AML-193 (cell line): Measurements from ENCODE around the gene EPM2A.

Experiments
- DNase-seq, 2 experiments: peaks; one replicate each; lab custom pipeline; 2025; lab: John Stamatoyannopoulos, UW

EPM2A gene

GRCh38 chr6:145602726-145603326, 132.5 kb downstream of the EPM2A start:
- DNase-seq = no peak

- DNase-seq = no peak
Observed at GRCh38 chr6:145601397-145601796, 133.9 kb downstream of the EPM2A start.

GRCh38 chr6:145600299-145600698, 135.0 kb downstream of the EPM2A start:
- no peak for DNase-seq

- DNase-seq = no peak
Observed at GRCh38 chr6:145588981-145589380, 146.3 kb downstream of the EPM2A start.

GRCh38 chr6:145587334-145587733, 148.0 kb downstream of the EPM2A start:
- DNase-seq = no peak

GRCh38 chr6:145583753-145584152, 151.6 kb downstream of the EPM2A start:
- DNase-seq = no peak
